HEK293T (cell line): ENCODE measurements around the gene MYL3.

Experiments used
- BHLHE40 ChIP-seq: fragments of 450-650 bp; IDR thresholded peaks from 2 replicates; pipeline ENCODE4 v1.6.1; 2016; ENCODE audit warnings: mild to moderate bottlenecking, moderate library complexity, borderline replicate concordance
- CTBP1 ChIP-seq: fragments of 450-650 bp; IDR thresholded peaks from 2 replicates; pipeline ENCODE4 v1.6.1; 2016; ENCODE audit warnings: borderline replicate concordance
- ELF4 ChIP-seq: fragments of 450-650 bp; IDR thresholded peaks from 2 replicates; pipeline ENCODE4 v1.6.1; 2017; ENCODE audit warnings: antibody characterized with exemption
- FOXA1 ChIP-seq: fragments of 450-650 bp; IDR thresholded peaks from 2 replicates; pipeline ENCODE4 v1.6.1; 2016; ENCODE audit warnings: mild to moderate bottlenecking
- FOXM1 ChIP-seq: fragments of 450-650 bp; IDR thresholded peaks from 2 replicates; pipeline ENCODE4 v1.6.1; 2017; ENCODE audit warnings: mild to moderate bottlenecking, borderline replicate concordance
- SP1 ChIP-seq: fragments of 450-650 bp; IDR thresholded peaks from 2 replicates; pipeline ENCODE4 v1.6.1; 2017
- SUZ12 ChIP-seq: fragments of 450-650 bp; IDR thresholded peaks from 2 replicates; pipeline ENCODE4 v1.6.1; 2016; ENCODE audit warnings: mild to moderate bottlenecking

GRCh38 chr3:46904303-46905212, 41.3 kb upstream of the MYL3 start:
- TF ChIP-seq FOXM1 (no peak), SP1 (no peak), FOXA1 (no peak), SUZ12 (no peak), CTBP1 (no peak), BHLHE40 (no peak), ELF4 (no peak)
